ENCODE results near the gene BEST4. TPM values are rescaled to one million over a fixed set of nuclear protein-coding genes. Genes with fewer than 3 reads are reported as not detected.

Gene BEST4
- total RNA-seq, 1 donor from 2014 or later: 0.84 TPM

GRCh38 chr1:44792736-44793502 lies 4.9 kb upstream of the BEST4 start:
- DNase-seq (ENCODE audit: low spot score): no peak
- Mint-ChIP-seq H3K4me1 (peaks cover 14% of the 10 kb centered on the region), H3K9me3 (no peaks in the 10 kb centered on the region), H3K27me3 (ENCODE audit: insufficient read depth, low read depth) (peaks cover 3% of the 10 kb centered on the region), H3K27ac (peak overlapping the region; percentile 15), H3K4me3 (no peak overlapping the region), H3K36me3 (no peaks in the 10 kb centered on the region)
- Histone ChIP-seq H3K9me3 (ENCODE audit: low read depth) (no peaks in the 10 kb centered on the region), H2AFZ (replicated peaks) (peak overlapping the region; percentile 70), H3K4me2 (peak overlapping the region; percentile 21), H3K36me3 (no peaks in the 10 kb centered on the region), H3K79me2 (ENCODE audit: low read depth) (no peaks in the 10 kb centered on the region), H3F3A (ENCODE audit: low read depth) (peaks cover 26% of the 10 kb centered on the region), H3K9ac (no peak overlapping the region), H3K27ac (no peak overlapping the region), H4K20me1 (ENCODE audit: low read depth) (no peaks in the 10 kb centered on the region), H3K27me3 (no peaks in the 10 kb centered on the region), H3K4me3 (no peak overlapping the region), H3K4me1 (peaks cover 4% of the 10 kb centered on the region)
- TF ChIP-seq EZH2phosphoT487 (IDR thresholded peaks at IDR 0.05) (no peak), CTCF (IDR thresholded peaks at IDR 0.05) (no peak), EZH2 (IDR thresholded peaks at IDR 0.05) (no peak)

GRCh38 chr1:44790968-44791801 lies 3.2 kb upstream of the BEST4 start:
- Mint-ChIP-seq H3K9me3 (no peaks in the 10 kb centered on the region), H3K4me3 (peak overlapping the region; percentile 35), H3K36me3 (no peaks in the 10 kb centered on the region), H3K4me1 (peaks cover 18% of the 10 kb centered on the region), H3K27me3 (ENCODE audit: insufficient read depth, low read depth) (peaks cover 3% of the 10 kb centered on the region), H3K27ac (peak overlapping the region; percentile 90)
- Histone ChIP-seq H3K36me3 (no peaks in the 10 kb centered on the region), H3K9ac (no peak overlapping the region), H3F3A (ENCODE audit: low read depth) (peaks cover 23% of the 10 kb centered on the region), H4K20me1 (ENCODE audit: low read depth) (no peaks in the 10 kb centered on the region), H3K4me1 (peaks cover 11% of the 10 kb centered on the region), H3K4me3 (no peak overlapping the region), H3K4me2 (no peak overlapping the region), H3K27ac (no peak overlapping the region), H3K9me3 (ENCODE audit: low read depth) (no peaks in the 10 kb centered on the region), H2AFZ (replicated peaks) (no peak overlapping the region), H3K27me3 (peaks cover 14% of the 10 kb centered on the region), H3K79me2 (ENCODE audit: low read depth) (no peaks in the 10 kb centered on the region)
- TF ChIP-seq EZH2phosphoT487 (IDR thresholded peaks at IDR 0.05): no peak
- no peak for TF ChIP-seq EZH2 (IDR thresholded peaks at IDR 0.05)
- no peak for TF ChIP-seq CTCF (IDR thresholded peaks at IDR 0.05)
- no peak for DNase-seq (ENCODE audit: low spot score)

GRCh38 chr1:44787506-44787905 lies 464 bp downstream of the BEST4 start:
- Histone ChIP-seq H3F3A (ENCODE audit: low read depth) (peaks cover 30% of the 10 kb centered on the region), H3K4me1 (peaks cover 18% of the 10 kb centered on the region), H3K9ac (no peak overlapping the region), H3K36me3 (no peaks in the 10 kb centered on the region), H3K9me3 (ENCODE audit: low read depth) (no peaks in the 10 kb centered on the region), H3K27ac (no peak overlapping the region), H3K4me3 (no peak overlapping the region), H2AFZ (replicated peaks) (no peak overlapping the region), H3K27me3 (peaks cover 36% of the 10 kb centered on the region), H4K20me1 (ENCODE audit: low read depth) (no peaks in the 10 kb centered on the region), H3K79me2 (ENCODE audit: low read depth) (no peaks in the 10 kb centered on the region), H3K4me2 (no peak overlapping the region)
- TF ChIP-seq EZH2phosphoT487 (IDR thresholded peaks at IDR 0.05): no peak
- no peak for TF ChIP-seq EZH2 (IDR thresholded peaks at IDR 0.05)
- TF ChIP-seq CTCF (IDR thresholded peaks at IDR 0.05): no peak
- peaks cover 30% of the 10 kb centered on the region for H3K4me1 Mint-ChIP-seq
- H3K9me3 Mint-ChIP-seq: no peaks in the 10 kb centered on the region
- no peak for DNase-seq (ENCODE audit: low spot score)
- no peak overlapping the region for H3K27ac Mint-ChIP-seq
- H3K27me3 Mint-ChIP-seq (ENCODE audit: insufficient read depth, low read depth): peaks cover 12% of the 10 kb centered on the region
- peaks cover 2% of the 10 kb centered on the region for H3K36me3 Mint-ChIP-seq
- no peak overlapping the region for H3K4me3 Mint-ChIP-seq

Measured in neural progenitor cell (in vitro differentiated cells).